GM12874 (cell line): ENCODE results near the gene PTPRE.

Source experiments
- TF ChIP-seq, protein P1 (sequence below): IDR thresholded peaks from 2 replicates; pipeline ENCODE4 v1.5.1; 2011; ENCODE audit warnings: low read depth, mild to moderate bottlenecking, control low read depth, low read length, moderate library complexity; ENCODE audit not compliant: insufficient read depth

The PTPRE gene

DNA sequence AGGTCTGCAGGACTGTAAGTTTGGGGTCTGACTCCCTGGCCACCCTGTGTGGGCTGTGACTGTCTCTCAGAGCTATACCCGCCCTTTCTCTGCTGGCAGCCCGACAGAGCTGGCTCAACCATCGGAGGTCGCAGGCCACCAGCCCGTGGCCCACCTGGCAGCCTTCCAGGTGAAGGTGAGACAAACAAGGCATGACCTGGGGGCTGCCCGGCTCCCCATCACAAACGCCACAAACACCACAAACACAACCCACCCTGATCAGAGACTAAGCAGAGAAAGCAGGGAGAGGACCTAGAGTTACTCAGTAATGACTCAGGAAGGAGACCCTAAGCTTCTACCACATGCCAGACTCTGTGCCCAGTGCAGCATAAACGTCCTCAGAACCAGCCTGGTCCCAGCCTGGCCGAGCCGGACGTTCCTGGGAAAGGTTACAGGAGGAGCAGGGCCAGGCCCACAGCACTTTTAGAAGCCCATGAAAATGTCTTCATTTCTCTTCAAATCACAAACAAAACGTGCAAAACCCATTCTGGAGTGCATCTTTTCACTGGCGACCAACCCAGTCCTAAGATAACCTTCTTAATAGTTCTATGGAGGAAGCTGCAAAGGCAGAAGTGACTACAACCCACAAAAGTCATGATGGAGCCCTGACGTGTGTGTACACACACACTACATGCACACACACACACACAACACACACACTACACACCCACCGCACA, 152.5 kb downstream of the PTPRE start:
- TF ChIP-seq, protein P1, sequence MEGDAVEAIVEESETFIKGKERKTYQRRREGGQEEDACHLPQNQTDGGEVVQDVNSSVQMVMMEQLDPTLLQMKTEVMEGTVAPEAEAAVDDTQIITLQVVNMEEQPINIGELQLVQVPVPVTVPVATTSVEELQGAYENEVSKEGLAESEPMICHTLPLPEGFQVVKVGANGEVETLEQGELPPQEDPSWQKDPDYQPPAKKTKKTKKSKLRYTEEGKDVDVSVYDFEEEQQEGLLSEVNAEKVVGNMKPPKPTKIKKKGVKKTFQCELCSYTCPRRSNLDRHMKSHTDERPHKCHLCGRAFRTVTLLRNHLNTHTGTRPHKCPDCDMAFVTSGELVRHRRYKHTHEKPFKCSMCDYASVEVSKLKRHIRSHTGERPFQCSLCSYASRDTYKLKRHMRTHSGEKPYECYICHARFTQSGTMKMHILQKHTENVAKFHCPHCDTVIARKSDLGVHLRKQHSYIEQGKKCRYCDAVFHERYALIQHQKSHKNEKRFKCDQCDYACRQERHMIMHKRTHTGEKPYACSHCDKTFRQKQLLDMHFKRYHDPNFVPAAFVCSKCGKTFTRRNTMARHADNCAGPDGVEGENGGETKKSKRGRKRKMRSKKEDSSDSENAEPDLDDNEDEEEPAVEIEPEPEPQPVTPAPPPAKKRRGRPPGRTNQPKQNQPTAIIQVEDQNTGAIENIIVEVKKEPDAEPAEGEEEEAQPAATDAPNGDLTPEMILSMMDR: no peak

DNA sequence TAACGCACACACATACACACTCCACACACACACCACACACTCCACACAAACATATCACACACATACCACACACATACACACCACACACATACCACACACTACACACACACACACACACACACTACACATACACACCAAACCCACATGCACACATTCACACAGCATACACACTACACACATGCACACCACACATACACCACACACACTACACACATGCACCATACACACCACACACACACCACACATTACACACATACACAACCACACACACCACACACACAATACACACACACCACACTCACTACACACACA, 153.0 kb downstream of the PTPRE start:
- TF ChIP-seq, protein P1: no peak

DNA sequence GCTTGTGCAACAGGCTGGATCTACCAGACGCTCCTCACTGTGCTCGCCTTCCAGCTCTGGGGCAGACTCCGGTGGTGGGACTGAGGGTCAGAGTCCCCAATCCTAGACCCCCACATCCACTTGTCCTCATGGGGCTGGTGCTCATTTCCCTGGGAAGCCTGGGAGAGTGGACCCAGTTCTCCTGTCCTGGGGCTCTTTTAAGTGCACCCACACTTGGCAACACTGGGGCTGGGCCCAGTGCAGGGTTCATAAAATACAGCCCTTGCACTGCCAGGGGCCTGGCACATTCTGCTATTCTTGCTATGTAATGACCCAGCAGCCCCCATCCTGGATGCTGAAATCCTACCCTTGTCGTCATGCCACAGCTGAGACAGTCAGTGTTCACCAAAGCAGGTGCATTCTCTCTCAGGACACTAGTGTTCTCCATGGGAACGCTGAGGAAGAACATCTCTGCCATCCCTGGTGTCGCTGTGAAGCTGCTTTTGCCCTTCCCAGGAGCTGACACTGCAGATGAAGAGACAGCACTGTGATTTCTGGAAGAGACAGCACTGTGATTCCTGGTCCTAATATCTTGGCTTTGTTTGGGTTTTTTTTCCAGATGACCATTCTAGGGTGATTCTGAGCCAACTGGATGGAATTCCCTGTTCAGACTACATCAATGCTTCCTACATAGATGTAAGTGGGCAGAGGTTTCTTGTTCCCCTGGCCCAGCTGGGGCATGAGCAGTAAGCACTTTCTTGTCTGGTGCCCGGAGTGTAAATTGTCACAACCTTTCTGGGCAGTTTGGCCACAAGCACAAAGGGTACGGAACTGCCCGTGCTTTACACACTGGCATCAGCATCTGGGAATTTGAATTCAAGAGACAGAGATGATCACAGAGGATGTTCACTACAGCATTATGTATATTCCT, 153.7 kb downstream of the PTPRE start:
- TF ChIP-seq, protein P1: no peak

DNA sequence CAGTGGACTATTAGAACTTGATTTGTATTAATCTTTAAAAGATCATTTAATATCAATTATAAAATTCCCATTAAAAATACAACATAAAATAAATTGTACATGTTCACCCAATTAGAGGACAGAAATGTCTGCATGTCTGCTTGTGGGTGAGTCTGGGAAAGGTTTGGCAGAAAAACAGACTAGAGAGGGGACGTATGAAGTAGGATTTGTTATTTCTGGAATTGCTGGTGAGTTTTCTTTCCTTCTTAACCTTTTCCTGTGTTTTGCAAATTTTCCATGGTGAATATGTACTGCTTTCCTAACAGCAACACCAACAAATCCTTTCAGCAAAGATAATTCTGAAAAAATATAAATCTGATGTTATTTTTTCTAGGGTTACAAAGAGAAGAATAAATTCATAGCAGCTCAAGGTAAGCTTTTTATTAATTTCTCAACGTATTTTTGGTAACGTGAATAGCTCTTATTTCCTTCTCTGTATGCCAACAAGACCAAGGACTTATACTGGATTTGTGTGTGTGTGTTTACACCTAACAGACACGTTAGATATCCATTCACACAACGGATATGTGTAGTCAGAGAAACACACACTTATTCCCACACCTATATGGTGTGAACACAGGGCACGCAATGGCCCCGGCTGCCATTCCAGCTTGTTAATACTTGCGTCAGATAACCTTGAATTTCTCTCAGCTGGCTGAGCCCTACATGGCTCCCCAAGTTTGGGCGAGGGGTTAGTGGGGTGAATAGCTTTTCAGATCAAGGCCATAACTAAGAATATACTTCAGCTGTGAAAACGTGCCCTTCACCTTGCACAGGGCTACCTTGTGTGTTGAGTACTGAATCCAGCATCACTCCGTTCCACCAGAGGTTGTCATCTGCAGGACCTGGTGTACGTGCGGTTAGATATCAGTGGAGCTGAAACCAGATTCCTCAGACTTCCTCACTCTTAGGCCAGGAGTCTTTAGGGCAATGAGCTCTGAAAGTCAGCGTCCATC, 154.7 kb downstream of the PTPRE start:
- TF ChIP-seq, protein P1: no peak

DNA sequence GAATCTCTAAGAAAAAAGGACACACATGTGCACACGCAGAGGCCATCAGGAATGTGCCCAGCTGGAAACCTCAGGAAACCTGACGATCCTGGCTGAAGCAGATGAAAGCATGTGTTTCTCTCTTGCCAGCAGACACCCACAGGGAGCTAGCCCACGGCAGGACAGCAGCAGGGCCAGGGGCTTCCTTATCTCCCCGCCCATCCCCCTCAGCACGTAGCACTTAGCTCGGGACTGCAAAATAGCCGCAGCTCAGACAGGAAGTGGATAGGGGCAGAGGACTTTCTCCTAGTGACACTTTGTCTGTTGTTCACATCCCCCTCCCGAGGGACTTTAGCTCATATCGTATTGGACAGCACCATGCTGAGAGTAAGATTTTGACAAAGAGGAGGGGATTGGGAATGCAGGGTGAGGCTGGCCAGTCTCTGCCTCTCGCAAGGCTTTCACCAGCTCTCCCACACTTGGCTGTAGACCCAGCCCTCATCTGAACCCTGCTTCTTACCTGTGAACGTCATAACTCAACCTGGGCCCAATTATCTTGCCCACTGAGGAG, 155.5 kb downstream of the PTPRE start:
- TF ChIP-seq, protein P1: no peak

DNA sequence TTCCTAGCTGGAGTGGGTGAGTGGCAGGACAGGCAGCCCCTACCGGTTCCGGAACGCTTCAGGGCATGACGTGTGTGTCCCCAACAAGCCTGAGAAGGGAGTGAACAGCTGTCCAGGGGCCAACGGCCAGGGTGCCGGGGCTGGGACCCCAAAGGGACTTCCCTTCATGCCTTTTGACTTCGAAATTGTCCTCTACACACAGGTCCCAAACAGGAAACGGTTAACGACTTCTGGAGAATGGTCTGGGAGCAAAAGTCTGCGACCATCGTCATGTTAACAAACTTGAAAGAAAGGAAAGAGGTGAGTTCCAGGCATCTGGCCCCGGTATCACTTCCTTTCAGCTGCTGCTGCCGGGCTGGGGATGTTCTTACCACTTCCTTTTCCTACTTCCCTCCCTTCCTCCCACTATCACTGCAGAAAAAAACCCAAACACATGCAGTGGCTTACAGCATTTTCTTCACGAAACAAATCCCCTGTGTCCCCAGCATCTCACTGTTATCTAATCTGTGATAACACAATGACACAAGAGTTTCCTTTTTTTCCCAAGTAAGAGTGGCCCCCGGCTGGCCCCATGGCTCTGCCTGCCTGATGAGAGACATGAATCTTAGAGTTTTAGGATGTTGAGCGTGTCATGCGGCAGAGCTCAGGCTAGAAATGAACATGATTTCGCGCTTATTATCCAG, 156.1 kb downstream of the PTPRE start:
- TF ChIP-seq, protein P1: no peak
